ENCODE results near the gene UCK2.
"Not testable (repeated sequence)": the region's sequence is repeated elsewhere in the genome, so short reads cannot be mapped to it uniquely, and the experiment has no call there.

UCK2 gene

GRCh38 chr1:165827268-165828102, at the start of gene UCK2:
Gene UCK2, plus strand, starts transcription at chr1:165827614. Its CDS starts 220 bp downstream, at chr1:165827834.
- DNase-seq: peak; percentile 10

- DNase-seq: not testable (repeated sequence)
These were observed 49.2 kb upstream of the UCK2 start for GRCh38 chr1:165778197-165778596.

GRCh38 chr1:165783519-165783918, 43.9 kb upstream of the UCK2 start:
- not testable (repeated sequence) for DNase-seq

- no peak for DNase-seq
These were observed 39.7 kb upstream of the UCK2 start for GRCh38 chr1:165787741-165788140.

- no peak for DNase-seq
These were observed 33.5 kb upstream of the UCK2 start for GRCh38 chr1:165793951-165794350.

GRCh38 chr1:165795894-165796293, 31.5 kb upstream of the UCK2 start:
- DNase-seq: no peak

- DNase-seq: no peak
These were observed 28.0 kb upstream of the UCK2 start for GRCh38 chr1:165799387-165799786.

GRCh38 chr1:165804513-165804912, 22.9 kb upstream of the UCK2 start:
- not testable (repeated sequence) for DNase-seq

- DNase-seq: no peak
These were observed 19.8 kb upstream of the UCK2 start for GRCh38 chr1:165807613-165808012.

GRCh38 chr1:165815725-165816124, 11.7 kb upstream of the UCK2 start:
- no peak for DNase-seq

GRCh38 chr1:165816157-165816556, 11.3 kb upstream of the UCK2 start:
- DNase-seq: no peak

GRCh38 chr1:165816826-165817497, 10.5 kb upstream of the UCK2 start:
- no peak for DNase-seq

GRCh38 chr1:165823552-165824268, 3.7 kb upstream of the UCK2 start:
- no peak for DNase-seq

- DNase-seq: peak; percentile 37
These were observed 3.2 kb upstream of the UCK2 start for GRCh38 chr1:165824269-165824643.

- no peak for DNase-seq
These were observed 698 bp upstream of the UCK2 start for GRCh38 chr1:165826565-165827267.

- DNase-seq: peak; percentile 29
These were observed 772 bp downstream of the UCK2 start for GRCh38 chr1:165828103-165828668.

GRCh38 chr1:165828669-165829329, 1.4 kb downstream of the UCK2 start:
- peak; percentile 45 for DNase-seq

- no peak for DNase-seq
These were observed 2.5 kb downstream of the UCK2 start for GRCh38 chr1:165829888-165830287.

- DNase-seq: no peak
These were observed 3.7 kb downstream of the UCK2 start for GRCh38 chr1:165831146-165831545.

GRCh38 chr1:165832902-165833301, 5.5 kb downstream of the UCK2 start:
- no peak for DNase-seq

GRCh38 chr1:165833358-165833757, 5.9 kb downstream of the UCK2 start:
- no peak for DNase-seq

- DNase-seq: no peak
These were observed 6.8 kb downstream of the UCK2 start for GRCh38 chr1:165834229-165834628.

All from DMS79 (cell line).